GM19023 (cell line): ENCODE measurements around the gene BARX1.
"Not testable (repeated sequence)": the region's sequence is repeated elsewhere in the genome, so short reads cannot be mapped to it uniquely, and the experiment has no call there.

ENCODE experiments used
- ATAC-seq: cut with Tn5 transposase; IDR thresholded peaks from one replicate; pipeline ENCODE4 v1.9.1; 2021; ENCODE audit warnings: mild to moderate bottlenecking, moderate library complexity; ENCODE audit not compliant: unreplicated experiment

Gene BARX1, protein sequence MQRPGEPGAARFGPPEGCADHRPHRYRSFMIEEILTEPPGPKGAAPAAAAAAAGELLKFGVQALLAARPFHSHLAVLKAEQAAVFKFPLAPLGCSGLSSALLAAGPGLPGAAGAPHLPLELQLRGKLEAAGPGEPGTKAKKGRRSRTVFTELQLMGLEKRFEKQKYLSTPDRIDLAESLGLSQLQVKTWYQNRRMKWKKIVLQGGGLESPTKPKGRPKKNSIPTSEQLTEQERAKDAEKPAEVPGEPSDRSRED

DNA sequence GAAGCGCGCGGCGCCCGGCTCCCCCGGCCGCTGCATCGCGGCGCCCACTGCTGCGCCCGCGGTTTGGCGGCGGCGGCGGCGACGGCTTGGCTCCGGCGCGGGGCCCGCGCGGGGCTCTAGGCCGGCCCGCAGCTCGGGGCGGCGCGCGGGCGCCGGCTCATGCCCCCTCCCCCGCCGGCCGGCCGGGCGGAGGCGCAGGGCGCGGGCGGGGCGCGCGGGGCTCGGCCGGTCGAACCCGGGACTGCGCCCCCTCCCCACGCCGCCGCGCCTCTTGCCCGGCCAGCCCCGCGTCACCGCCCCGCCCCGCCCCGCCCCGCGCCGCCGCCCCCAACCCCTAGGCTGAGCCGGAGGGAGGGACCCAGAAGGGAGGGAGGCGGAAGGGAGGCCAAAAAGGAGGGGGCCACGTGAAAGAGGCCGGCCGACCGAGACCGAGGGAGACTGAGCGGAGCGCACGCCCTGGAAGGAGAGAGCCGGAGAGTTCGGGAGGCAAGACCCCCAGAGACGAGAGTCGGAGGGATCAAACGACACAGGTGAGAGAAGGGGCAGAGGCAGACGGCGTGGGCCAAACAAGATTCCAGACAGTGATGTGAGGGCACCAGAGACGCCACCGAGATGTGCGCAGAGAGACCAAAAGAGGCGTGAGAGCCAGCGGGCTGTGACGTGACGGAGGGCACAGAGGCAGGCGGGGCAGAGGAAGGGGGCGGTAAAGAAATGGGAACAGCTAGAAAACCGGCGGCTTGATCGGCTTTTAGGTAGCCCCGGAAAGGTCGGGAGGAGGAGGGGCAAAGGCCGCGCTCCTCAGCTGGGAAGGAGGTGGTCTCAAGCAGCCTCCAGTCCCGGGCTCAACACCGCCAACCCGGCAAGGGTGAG is at the start of gene BARX1:
Gene BARX1, minus strand, starts transcription at position 245 of the 870 bp plus-strand sequence. Its CDS starts 209 bp downstream, at position 36.
- no peak for ATAC-seq

DNA sequence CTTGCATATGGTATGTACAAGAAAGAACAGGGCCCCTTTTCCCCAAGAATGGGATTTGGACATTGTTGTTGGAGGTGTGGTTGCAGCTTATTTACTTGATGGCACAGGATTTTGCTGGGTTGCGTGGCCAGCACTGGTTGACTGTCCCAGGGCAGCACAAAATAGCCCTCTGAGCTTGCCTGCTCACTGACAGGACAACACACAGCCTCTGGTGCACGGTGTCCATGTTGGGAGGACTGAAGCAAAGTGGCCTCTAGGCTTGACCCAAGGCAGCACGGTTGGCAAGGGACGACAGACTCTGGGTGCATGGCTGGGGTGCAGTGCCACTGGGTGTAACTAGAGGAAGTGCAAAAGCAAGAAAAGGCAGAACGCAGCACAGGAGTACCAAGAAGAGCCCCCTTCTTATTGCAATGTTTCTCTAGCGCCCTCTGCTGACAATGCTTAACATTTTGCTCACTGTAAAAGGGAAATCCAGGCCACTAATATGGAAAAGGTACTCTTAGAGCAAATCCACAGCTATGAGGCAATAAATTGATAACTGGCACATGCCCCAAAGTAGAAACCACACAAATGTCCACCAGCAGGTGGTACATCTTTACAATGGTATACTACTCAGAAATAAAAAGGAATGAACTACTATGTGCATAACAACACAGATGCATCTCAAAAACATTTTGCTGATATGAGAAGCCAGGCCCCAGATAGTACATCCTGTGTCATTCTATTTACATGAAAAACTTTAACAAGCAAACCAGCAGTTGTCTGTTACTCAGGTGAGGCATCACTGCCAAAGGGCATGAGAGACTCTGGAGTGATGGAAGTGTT is 47.4 kb upstream of the BARX1 start:
- ATAC-seq = no peak

DNA sequence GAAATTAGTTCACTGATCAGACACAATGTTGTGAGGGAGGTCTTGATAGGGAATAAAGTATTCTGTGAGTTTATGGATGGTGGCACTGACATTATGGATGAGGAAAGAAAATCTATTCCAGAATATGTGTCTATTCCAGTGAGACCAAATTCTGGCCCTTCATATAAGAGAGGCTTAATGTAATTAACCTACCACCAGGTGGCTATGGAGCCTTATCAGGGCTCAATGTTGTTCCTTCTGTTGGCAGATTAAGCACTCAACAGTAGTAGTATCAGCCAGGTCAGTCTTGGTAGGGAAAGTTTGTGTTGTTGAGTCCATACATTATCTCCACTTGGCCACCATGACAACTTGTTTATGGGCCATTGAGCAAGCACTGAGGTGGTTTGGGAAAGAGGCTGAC is 41.7 kb upstream of the BARX1 start:
- ATAC-seq = no peak

GRCh38 chr9:93996367-93996766 is 41.2 kb upstream of the BARX1 start:
- no peak for ATAC-seq

DNA sequence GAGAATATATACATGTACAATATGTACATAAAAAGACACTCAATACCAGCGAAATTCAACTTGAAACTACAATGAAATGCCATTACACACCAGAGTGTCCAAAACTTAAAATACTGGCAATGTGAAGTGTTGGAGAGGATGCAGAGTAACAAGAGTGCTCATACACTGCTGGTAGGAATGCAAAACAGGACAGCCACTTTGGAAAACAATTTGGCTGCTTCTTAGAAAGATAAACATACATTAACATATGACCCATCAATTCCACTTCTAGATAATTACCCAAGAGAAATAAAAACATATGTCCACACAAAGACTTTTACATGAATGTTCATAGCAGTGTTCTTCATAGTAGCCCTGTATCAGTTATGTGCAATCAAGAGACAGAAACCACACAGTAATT is 39.4 kb upstream of the BARX1 start:
- ATAC-seq = no peak

DNA sequence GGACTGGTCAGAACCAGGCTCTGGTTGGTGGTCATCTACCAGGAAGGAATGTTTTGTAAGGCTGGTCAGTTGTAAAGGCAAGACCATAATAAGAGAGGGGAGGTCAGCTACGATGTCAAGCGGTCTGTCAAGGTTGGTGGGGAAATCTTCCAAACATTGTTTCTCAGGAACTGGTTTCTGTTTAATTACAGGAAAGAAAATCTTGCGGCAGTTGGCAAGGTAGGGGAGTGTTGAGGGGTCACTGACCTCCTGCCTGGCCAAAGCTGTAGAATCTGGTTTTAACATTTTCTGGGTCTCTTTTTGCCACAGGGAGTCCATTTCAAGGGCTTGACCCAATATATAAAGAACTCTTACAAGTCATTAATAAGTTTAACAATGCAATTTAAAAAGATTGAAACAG is 39.0 kb upstream of the BARX1 start:
- no peak for ATAC-seq

GRCh38 chr9:93992830-93993229 is 37.7 kb upstream of the BARX1 start:
- ATAC-seq = no peak

- ATAC-seq = no peak
Observed at GRCh38 chr9:93990448-93990847, 35.3 kb upstream of the BARX1 start.

DNA sequence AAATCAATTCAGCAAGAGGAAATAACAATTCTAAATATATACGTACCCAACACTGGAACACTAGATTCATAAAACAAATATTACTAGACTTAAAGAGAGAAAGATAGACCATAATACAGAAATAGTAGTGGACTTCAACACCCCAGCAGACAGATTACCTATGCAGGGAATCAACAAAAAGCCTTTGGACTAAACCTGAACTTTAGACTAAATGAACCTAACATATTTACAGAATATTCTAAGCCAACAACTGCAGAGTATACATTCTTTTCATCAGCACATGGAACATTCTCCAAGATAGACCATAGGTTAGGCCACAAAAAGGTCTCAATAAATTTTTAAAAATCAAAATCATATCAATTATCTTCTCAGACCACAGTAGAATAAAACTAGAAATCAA is 32.9 kb upstream of the BARX1 start:
- no peak for ATAC-seq

- no peak for ATAC-seq
Observed at GRCh38 chr9:93984860-93985259, 29.7 kb upstream of the BARX1 start.

DNA sequence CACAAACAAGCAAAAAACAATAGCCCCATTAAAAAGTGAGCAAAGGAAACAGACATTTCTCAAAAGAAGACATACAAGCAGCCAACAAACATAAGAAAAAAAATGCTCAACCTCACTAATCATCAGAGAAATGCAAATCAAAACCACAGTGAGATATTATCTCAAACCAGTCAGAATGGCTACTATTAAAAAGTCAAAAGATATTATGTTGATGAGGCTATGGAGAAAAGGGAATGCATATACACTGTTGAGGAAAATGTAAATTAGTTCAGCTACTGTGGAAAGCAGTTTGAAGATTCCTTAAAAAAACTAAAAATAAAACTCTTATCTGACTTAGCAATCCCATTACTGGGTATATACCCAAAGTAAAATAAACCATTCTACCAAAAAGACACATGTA is 28.7 kb upstream of the BARX1 start:
- ATAC-seq = no peak

DNA sequence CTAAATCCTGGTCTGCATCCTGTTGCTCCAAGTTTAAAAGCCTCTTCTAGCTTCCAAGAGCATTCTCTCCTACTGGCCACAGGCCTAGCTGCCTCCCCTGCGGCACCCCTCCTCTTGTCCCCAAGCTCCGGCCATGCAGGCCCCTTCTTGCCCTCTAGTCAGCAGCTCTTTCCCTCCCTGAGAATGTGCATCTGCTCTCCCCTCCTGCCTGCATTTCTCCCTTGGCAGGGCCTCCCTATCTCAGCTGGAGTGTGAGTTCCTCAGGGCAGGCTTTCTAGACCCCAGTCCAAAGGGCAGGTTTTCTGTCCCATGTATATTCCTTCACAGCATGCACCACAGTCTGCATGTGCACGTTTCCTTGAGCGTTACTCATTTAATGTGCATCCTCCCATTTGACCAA is 24.6 kb upstream of the BARX1 start:
- ATAC-seq = no peak

DNA sequence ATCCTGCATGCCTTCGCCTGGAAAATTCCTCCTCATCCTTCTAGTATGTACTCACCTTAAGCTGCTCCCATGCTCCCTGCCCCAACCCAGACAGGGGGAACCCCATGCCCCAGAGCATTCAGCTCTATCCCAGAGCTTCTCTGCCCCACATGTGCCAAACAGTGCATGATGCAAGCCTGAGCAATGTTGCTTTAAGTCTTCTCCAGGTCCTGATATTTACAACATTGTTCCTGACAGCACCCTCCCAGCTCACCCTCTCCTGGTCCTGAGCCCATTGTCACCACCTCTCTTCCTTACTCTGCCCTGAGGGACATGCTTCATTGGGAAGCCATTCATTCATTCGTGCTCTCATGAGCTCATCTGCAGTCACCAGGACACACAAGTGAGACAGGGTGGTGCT is 23.4 kb upstream of the BARX1 start:
- ATAC-seq = no peak

- no peak for ATAC-seq
Observed at GRCh38 chr9:93976973-93977372, 21.8 kb upstream of the BARX1 start.

DNA sequence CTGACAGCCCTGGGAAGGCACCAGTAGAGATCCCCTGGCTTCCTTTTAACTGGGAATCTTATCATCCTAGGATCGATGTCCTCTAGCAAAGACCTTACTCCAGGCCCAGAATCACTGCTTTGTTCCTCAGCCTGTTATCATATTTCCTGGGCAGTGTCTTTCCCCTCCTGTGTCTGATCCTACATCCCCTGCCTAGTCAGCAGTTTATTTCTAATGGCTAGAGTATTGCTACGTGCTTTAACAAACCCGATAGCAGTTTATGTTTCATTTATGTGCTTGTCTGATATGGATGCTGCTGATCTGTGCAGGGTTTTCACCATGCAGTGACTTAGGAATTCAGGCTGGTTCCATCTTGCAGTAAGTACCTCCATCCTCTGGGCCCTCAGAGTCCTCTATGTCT is 20.9 kb upstream of the BARX1 start:
- ATAC-seq = no peak

DNA sequence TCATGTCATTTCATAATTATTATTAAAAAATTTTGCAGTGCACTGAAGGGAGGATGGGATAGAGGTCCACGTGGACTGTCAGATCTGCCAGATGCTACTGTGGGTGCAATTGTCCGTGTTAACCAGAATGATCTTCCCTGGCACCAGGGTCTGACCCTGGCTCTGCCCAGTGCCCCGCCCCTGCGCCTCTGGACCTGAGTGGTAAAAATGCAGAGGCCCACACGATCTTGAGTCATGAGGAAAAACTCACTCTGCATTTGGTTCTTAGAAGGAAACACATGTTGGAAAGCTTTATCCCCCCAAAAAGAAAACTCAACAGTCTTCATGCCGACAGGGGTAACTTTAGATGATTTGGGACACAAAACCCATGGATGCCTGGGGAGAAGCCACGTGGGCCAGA is 20.1 kb upstream of the BARX1 start:
- no peak for ATAC-seq

- ATAC-seq = no peak
Observed at GRCh38 chr9:93974151-93974550, 19.0 kb upstream of the BARX1 start.

DNA sequence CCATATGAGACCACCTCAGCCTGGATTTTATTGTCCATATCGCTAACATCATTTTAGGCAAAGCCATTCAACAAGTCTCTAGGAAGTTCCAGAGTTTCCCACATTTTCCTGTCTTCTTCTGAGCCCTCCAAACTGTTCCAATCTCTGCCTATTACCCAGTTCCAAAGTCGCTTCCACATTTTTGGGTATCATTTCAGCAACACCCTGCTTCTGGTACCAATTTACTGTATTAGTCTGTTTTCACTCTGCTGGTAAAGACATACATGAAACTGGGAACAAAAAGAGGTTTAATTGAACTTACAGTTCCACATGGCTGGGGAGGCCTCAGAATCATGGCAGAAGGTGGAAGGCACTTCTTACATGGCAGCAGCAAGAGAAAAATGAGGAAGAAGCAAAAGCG is 17.5 kb upstream of the BARX1 start:
- ATAC-seq = not testable (repeated sequence)

- no peak for ATAC-seq
Observed at GRCh38 chr9:93969328-93969661, 14.1 kb upstream of the BARX1 start.

- ATAC-seq = no peak
Observed at GRCh38 chr9:93968451-93969327, 13.5 kb upstream of the BARX1 start.
